CD4-positive, CD25-positive, alpha-beta regulatory T cell (primary cell): ENCODE measurements around the gene LANCL2. TPM values are rescaled to one million over a fixed set of nuclear protein-coding genes. Genes with fewer than 3 reads are reported as not detected.

Source experiments
- ATAC-seq, 2 donors: fragments of 150-1000 bp; cut with Tn5 transposase; one replicate each; pipeline ENCODE4 v1.10.0; 2021; ENCODE audit warnings: low read depth in 2 of 2, moderate number of reproducible peaks in 2 of 2, moderate library complexity in 1 of 2
- DNase-seq, 3 donors: peaks; one replicate each; pipeline versions ENCODE4 v3.0.0 to v3.0.0-alpha.2; 2012 to 2022; ENCODE audit warnings: mixed read lengths in 1 of 3
- H3K27ac ChIP-seq: one replicate; pipeline ENCODE4 v1.7.0; 2013; ENCODE audit warnings: mild to moderate bottlenecking, low read length; ENCODE audit not compliant: insufficient read depth, poor library complexity, severe bottlenecking
- H3K27me3 ChIP-seq: one replicate; pipeline ENCODE4 v1.7.0; 2013; ENCODE audit warnings: low read length; ENCODE audit not compliant: control insufficient read depth, insufficient read depth
- H3K36me3 ChIP-seq: one replicate; pipeline ENCODE4 v1.7.0; 2013; ENCODE audit warnings: mild to moderate bottlenecking, low read length, moderate library complexity; ENCODE audit not compliant: control insufficient read depth, insufficient read depth
- H3K4me1 ChIP-seq: 2 replicates; pipeline ENCODE4 v1.7.0; 2013; ENCODE audit warnings: mild to moderate bottlenecking, low read length; ENCODE audit not compliant: insufficient read depth, control insufficient read depth, poor library complexity, severe bottlenecking
- H3K4me3 ChIP-seq: one replicate; pipeline ENCODE4 v1.7.0; 2013; ENCODE audit warnings: low read depth, mild to moderate bottlenecking, low read length, moderate library complexity
- H3K9me3 ChIP-seq, 2 experiments: 1 replicate in 1 of 2; 2 replicates in 1 of 2; pipeline ENCODE4 v1.7.0; 2013; ENCODE audit warnings: low read length in 2 of 2, mild to moderate bottlenecking in 1 of 2, moderate library complexity in 1 of 2; ENCODE audit not compliant: control insufficient read depth in 2 of 2
- H3K27ac Mint-ChIP-seq, 3 donors: one replicate each; pipeline ENCODE4 v1.8.0; 2020 to 2022; ENCODE audit warnings: mild to moderate bottlenecking in 3 of 3, mixed read lengths in 3 of 3, moderate library complexity in 2 of 3
- H3K27me3 Mint-ChIP-seq: one replicate; pipeline ENCODE4 v1.8.0; 2022; ENCODE audit warnings: mild to moderate bottlenecking, mixed read lengths
- H3K36me3 Mint-ChIP-seq: one replicate; pipeline ENCODE4 v1.8.0; 2020; ENCODE audit warnings: mixed read lengths
- H3K4me1 Mint-ChIP-seq, 4 donors: one replicate each; pipeline ENCODE4 v1.8.0; 2020 to 2022; ENCODE audit warnings: mixed read lengths in 4 of 4, mild to moderate bottlenecking in 1 of 4
- H3K4me3 Mint-ChIP-seq, 4 donors: one replicate each; pipeline ENCODE4 v1.8.0; 2020 to 2022; ENCODE audit warnings: mild to moderate bottlenecking in 4 of 4, mixed read lengths in 4 of 4, moderate library complexity in 3 of 4
- H3K9me3 Mint-ChIP-seq, 7 donors: one replicate each; pipeline ENCODE4 v1.8.0; 2020 to 2022; ENCODE audit warnings: mixed read lengths in 7 of 7, mild to moderate bottlenecking in 3 of 7, moderate library complexity in 2 of 7
- polyA plus RNA-seq, 4 donors: library from polyadenylated mRNA; unstranded; fragments of 300-500 nt; fragmentation: Illumina TruSeq; gene quantifications; one replicate each; pipeline ENCODE4 v1.2.3, GENCODE V29; 2021
- total RNA-seq: library from RNA; stranded (reverse); gene quantifications from one replicate; pipeline ENCODE4 v1.2.3, GENCODE V29; 2022

The LANCL2 gene
- total and polyA plus RNA-seq, 5 donors from 2014 or later = 7.6 to 11.7 (median 10.4) TPM

DNA sequence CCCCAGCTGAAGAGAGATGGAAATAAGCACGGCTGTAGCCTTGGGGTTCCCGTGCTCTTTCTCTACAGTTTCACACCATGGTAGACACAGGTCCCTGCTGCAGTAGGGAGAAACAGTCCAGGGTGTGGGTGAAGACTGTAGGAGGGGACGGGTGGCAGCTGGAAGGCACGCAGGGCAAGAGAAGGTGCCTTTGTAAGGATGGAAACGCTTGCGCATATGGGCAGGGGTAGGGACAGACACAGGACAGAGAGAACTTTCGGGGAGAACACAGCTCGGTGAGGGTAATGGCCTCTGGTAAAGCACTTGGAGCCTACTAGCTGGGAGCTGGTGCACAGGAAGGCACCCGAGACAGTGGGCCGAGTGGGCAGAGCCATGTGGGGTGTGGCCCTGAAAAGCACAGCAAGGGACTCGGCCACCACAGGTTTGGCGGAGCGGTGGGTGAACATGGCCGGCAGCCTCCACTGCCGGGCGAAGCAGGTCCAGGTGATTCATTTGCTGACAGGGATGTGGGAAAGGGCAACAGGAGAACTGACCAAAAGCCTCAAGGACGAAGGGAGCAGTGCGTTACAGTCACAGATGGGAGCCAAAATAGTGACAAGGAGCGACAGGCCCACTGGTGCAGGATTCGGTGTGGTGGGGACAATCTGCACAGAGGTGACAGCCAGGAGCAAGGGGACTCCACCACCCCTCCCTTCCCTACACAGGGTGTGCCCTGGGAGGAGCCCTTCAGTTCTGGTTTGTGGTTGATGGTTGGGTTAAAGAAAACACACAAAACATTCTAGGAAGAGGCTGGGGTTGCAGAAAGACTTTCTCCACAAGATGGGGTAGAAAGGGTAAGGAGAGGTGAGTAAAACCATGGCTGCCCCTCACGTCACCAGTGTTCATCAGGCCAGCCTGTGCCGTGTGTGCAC lies 110.1 kb downstream of the LANCL2 start:
- Histone ChIP-seq H3K4me1 (peaks cover 73% of the 10 kb centered on the region), H3K9me3 (no peaks in the 10 kb centered on the region), H3K27ac (peak overlapping the region; percentile 70), H3K27me3 (no peaks in the 10 kb centered on the region), H3K4me3 (peak overlapping the region; percentile 57), H3K36me3 (peaks cover 13% of the 10 kb centered on the region)
- Mint-ChIP-seq H3K27me3 (no peaks in the 10 kb centered on the region), H3K27ac (peak overlapping the region; percentile 96 to 99 (median 96)), H3K9me3 (no peaks in the 10 kb centered on the region), H3K36me3 (peaks cover 35% of the 10 kb centered on the region), H3K4me1 (peaks cover 20 to 81% (median 64%) of the 10 kb centered on the region in 4 donors), H3K4me3 (peak overlapping the region; percentile 77 to 88 (median 79))
- peak; percentile 69 to 78 for ATAC-seq
- peak in 2 of 3 donors; percentile 38 to 87 for DNase-seq

- Histone ChIP-seq H3K27me3 (no peaks in the 10 kb centered on the region), H3K27ac (peak overlapping the region; percentile 70), H3K9me3 (no peaks in the 10 kb centered on the region), H3K4me3 (peak overlapping the region; percentile 57), H3K4me1 (peaks cover 68% of the 10 kb centered on the region), H3K36me3 (peaks cover 16% of the 10 kb centered on the region)
- Mint-ChIP-seq H3K27ac (peak overlapping the region; percentile 96 to 99 (median 96)), H3K36me3 (peaks cover 39% of the 10 kb centered on the region), H3K4me1 (peaks cover 24 to 83% (median 65%) of the 10 kb centered on the region in 4 donors), H3K9me3 (no peaks in the 10 kb centered on the region), H3K4me3 (peak overlapping the region; percentile 77 to 88 (median 79)), H3K27me3 (no peaks in the 10 kb centered on the region)
- peak in 1 of 2 donors; percentile 4 for ATAC-seq
- no peak for DNase-seq
Measured at GRCh38 chr7:55475855-55476803, 111.0 kb downstream of the LANCL2 start.

DNA sequence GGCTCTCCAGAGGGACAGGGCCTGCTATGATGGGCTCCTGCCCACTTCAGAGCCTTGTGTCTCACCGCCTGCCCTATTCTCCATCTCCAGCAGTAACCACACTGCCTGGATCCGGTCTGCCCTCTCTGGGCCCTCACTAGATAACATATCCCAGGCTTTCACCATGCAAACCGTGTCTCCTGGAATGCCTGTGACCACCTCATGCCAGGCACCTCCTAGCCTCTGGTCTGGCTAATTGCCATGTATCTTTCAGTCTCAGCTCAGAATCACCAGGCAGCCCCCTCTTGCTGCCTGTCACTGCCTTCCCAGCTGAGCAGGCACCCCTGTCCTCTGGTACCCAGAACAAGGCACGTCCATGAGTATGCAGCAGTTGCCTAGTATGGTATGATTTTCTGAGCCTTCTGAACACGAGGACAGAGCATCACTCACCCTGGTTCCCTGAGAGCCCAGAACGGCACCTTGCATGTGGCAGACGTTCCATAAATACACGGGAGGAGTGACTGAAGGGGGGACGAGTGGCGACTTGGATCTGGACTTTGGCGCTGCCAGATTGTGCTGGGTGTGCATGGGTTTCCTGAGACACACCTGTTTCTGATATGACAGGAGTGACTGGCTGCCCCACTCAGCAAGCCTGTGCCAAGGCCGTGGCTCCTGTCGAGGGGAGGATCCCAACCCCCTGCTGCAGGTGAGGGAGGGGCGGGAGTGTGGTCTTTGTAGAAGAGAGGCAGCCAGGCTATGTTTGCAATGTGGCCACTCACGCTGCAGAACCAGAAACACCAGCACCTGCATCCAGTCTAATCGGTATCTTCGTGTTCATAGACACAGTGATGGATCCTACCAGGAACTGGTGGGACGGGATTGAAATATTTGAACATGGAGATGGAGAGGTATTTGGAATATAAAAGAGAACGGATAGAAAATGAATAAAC lies 112.0 kb downstream of the LANCL2 start:
- Mint-ChIP-seq H3K9me3 (no peaks in the 10 kb centered on the region), H3K4me1 (peaks cover 28 to 87% (median 70%) of the 10 kb centered on the region in 4 donors), H3K27me3 (no peaks in the 10 kb centered on the region), H3K27ac (peak overlapping the region; percentile 95 to 96 (median 95)), H3K36me3 (peaks cover 39% of the 10 kb centered on the region), H3K4me3 (peak overlapping the region; percentile 17 to 77 (median 38))
- Histone ChIP-seq H3K27ac (peak overlapping the region; percentile 70), H3K9me3 (no peaks in the 10 kb centered on the region), H3K27me3 (no peaks in the 10 kb centered on the region), H3K4me1 (peaks cover 62% of the 10 kb centered on the region), H3K4me3 (no peak overlapping the region), H3K36me3 (peaks cover 17% of the 10 kb centered on the region)
- DNase-seq (no peak), ATAC-seq (no peak)

GRCh38 chr7:55477781-55478374 lies 112.7 kb downstream of the LANCL2 start:
- Histone ChIP-seq H3K4me3 (no peak overlapping the region), H3K9me3 (no peaks in the 10 kb centered on the region), H3K36me3 (peaks cover 17% of the 10 kb centered on the region), H3K4me1 (peaks cover 61% of the 10 kb centered on the region), H3K27ac (peak overlapping the region; percentile 24), H3K27me3 (no peaks in the 10 kb centered on the region)
- Mint-ChIP-seq H3K4me3 (peak overlapping the region in 3 of 4 donors; percentile 15 to 36 (median 19)), H3K4me1 (peaks cover 30 to 91% (median 72%) of the 10 kb centered on the region in 4 donors), H3K36me3 (peaks cover 39% of the 10 kb centered on the region), H3K27ac (peak overlapping the region; percentile 95 to 96 (median 95)), H3K27me3 (no peaks in the 10 kb centered on the region), H3K9me3 (no peaks in the 10 kb centered on the region)
- no peak for ATAC-seq
- no peak for DNase-seq

DNA sequence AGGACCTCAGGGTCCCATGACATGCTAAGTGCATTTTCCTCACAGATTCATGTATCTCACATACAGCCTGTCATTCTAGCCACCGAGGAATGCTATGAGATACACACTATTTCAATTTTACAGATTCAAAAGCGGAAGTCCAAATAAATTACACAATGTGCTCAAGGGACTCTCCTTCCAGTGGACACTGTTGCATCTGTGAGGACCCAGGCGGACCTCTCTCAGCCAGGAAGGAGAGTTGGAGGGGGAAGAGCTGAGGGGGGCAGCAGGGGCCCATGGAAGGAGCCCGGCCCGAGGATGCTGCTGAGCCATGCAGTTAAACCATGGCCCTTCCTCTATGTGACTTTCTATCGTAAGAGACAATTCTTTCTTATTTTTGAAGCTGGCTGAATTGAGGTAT lies 113.6 kb downstream of the LANCL2 start:
- peak overlapping the region; percentile 9 for H3K27ac ChIP-seq
- H3K9me3 ChIP-seq = no peaks in the 10 kb centered on the region
- no peak for ATAC-seq
- Mint-ChIP-seq H3K9me3 (no peaks in the 10 kb centered on the region), H3K36me3 (peaks cover 45% of the 10 kb centered on the region), H3K4me1 (peaks cover 37 to 91% (median 73%) of the 10 kb centered on the region in 4 donors), H3K27ac (peak overlapping the region; percentile 17 to 96 (median 32)), H3K27me3 (no peaks in the 10 kb centered on the region), H3K4me3 (peak overlapping the region in 2 of 4 donors; percentile 5 to 28)
- DNase-seq = no peak
- peaks cover 57% of the 10 kb centered on the region for H3K4me1 ChIP-seq
- peaks cover 23% of the 10 kb centered on the region for H3K36me3 ChIP-seq
- H3K27me3 ChIP-seq = no peaks in the 10 kb centered on the region
- H3K4me3 ChIP-seq = no peak overlapping the region

GRCh38 chr7:55481155-55481554 lies 116.0 kb downstream of the LANCL2 start:
- H3K9me3 ChIP-seq = no peaks in the 10 kb centered on the region
- Mint-ChIP-seq H3K4me3 (peak overlapping the region in 2 of 4 donors; percentile 46 to 72), H3K36me3 (peaks cover 47% of the 10 kb centered on the region), H3K4me1 (peaks cover 40 to 91% (median 62%) of the 10 kb centered on the region in 4 donors), H3K27me3 (no peaks in the 10 kb centered on the region), H3K27ac (peak overlapping the region in 2 of 3 donors; percentile 90 to 92), H3K9me3 (no peaks in the 10 kb centered on the region)
- H3K27ac ChIP-seq = peak overlapping the region; percentile 7
- H3K36me3 ChIP-seq = peaks cover 39% of the 10 kb centered on the region
- no peak overlapping the region for H3K4me3 ChIP-seq
- peaks cover 44% of the 10 kb centered on the region for H3K4me1 ChIP-seq
- DNase-seq (no peak), ATAC-seq (no peak)
- no peaks in the 10 kb centered on the region for H3K27me3 ChIP-seq
